GM19455 (cell line): ENCODE data around the gene IRAK2.

ENCODE experiments used
- ATAC-seq: cut with Tn5 transposase; IDR thresholded peaks from one replicate; pipeline ENCODE4 v1.9.1; 2021; ENCODE audit not compliant: unreplicated experiment

The IRAK2 gene

GRCh38 chr3:10279384-10280176 lies 114.9 kb downstream of the IRAK2 start:
- ATAC-seq: no peak

DNA sequence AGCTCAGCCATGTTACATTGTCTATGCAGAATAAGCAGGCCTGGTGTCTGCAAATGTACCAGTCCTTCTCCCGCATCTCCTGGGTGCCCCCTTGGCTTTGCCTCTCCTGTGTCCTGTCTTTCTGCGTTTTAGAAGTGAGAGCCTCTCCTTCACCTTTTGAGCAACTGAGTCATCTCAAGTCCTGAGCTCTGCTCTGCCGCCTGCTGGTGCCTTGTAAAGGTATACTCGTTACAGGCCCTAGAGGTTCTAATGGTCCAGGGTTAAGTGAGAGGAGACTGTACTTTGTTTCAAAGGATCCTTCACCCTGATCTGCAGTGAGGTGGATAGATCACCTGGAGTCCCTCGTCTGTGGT lies 115.4 kb downstream of the IRAK2 start:
- ATAC-seq: no peak

GRCh38 chr3:10280571-10280970 lies 115.9 kb downstream of the IRAK2 start:
- no peak for ATAC-seq

GRCh38 chr3:10281951-10282350 lies 117.2 kb downstream of the IRAK2 start:
- no peak for ATAC-seq

- no peak for ATAC-seq
Observed at GRCh38 chr3:10283638-10284037, 118.9 kb downstream of the IRAK2 start.

GRCh38 chr3:10284496-10284895 lies 119.8 kb downstream of the IRAK2 start:
- ATAC-seq: no peak

DNA sequence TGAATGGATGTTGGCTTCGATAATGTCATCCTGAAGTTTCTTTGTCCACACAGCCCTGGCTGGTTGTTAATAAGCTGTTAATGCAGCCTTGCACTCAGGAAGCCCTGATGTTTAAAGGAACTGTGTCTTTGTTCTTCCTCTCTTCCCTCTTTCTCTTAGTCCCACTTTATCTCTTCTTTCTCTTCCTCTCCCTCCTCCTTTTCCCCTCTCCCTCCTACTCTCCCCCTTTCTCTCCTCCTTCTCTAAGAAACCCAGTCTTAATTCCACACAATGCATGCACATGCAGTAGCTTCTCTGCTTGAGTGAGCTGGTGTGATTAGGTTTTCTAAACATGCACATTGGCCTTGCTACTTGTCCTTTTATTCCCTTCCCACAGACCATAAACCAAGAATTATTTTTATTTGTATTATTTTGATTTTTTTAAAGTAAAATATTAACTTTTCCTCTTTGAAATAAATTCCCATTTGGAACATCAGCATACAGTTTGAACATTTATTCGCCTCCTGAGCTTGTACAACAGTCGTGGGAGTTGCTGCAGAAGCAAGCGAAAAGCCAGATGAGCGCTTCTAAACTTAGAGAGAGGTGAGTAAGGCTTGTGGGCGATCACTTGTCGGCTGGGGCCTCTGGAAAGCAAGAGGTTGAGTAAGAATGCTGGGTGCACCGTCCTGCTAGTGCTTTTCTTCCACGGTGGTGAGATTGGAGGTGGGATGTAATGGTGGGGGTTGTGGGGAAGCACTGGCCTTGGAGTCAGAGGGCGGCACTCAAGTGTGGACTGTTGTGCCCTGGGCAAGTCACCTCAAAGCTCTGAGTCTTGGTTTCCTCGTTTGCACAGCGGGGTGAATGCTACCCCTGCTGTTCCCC lies 120.8 kb downstream of the IRAK2 start:
- no peak for ATAC-seq

DNA sequence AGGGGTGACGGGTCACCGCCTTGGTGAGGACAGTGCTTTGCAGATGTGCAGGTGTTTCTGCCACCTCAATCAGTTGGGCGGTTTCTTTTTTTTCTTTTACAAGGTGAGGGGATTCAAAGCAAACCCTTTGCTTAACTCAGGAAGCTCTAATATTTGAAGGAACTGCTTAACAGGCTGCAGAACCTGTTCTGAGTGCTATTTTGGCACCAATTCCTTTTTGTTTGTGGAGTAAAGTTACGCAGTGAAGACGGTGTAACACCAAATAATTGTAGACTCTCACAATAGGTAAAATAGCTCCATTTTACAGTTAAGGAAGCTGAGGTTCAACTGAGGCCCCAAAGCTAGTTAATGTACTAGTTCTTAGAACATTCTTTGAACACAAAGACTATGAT lies 121.4 kb downstream of the IRAK2 start:
- ATAC-seq: no peak

DNA sequence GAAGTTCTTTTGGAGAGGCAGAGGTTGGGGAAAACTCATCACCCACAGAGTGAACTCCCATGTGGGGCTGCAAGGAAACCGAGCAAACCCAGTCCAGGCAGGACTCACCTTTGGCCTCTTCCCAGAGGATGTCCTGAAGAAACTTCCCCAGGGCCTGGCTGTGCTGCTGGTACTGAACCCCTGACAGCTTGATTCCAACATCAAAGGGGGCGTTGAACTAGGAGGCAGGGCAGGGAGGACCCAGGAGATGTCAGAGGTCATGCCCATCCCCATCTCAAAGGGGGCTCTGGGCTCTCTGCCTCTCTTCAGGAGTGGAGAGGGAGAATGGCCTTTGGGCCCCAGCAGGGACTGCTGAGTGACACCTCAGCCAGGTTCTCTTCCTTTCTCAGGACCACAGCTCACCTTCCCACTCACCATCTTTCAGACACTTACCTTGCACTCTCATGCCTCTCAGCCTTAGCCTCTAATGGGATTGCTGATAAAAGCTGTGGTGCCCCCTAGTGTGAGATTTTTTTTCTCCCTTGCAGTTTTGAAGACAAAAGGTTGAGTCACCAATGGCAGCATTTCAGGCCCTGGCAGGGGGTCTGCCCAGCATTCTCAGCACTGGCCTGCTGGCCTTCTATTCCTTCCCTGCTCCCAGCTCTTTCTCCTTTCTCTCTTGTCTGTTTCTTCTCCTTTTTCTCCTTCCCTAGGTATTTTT lies 122.0 kb downstream of the IRAK2 start:
- ATAC-seq: no peak

DNA sequence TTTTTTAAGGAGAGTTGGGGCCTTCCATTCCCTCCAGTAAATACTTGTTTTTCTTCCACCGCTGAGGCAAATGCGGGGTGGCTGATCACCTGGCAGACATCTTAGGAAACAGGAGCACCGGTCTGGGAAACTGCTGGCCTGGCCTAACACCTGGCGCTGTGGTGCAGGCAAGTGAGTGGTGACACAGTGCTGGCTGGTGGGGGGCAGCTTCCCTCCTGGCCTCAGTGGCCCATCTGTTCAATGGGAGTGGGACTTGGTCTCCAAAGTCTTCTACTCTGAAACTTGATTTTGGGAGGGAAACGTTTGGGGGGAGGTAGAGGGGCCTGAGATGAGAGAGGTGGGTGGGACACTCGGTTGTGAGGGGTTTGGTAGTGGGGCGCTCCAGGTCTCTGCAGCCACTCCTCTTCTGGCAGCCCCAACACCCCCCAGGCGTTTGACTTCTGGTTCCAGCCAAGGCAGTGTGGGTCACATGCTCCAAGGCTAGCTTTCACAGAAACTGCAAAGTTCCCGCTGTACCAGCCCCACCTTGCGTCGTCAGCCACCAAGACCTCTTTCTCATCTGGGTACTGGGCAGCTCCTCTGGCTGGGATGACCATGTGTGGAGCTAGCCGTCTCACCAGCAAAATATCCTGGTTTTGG lies 123.3 kb downstream of the IRAK2 start:
- no peak for ATAC-seq

GRCh38 chr3:10288575-10288960 lies 123.8 kb downstream of the IRAK2 start:
- no peak for ATAC-seq

- no peak for ATAC-seq
Observed at GRCh38 chr3:10289077-10289476, 124.4 kb downstream of the IRAK2 start.

- ATAC-seq: no peak
Observed at GRCh38 chr3:10289787-10290355, 125.2 kb downstream of the IRAK2 start.

DNA sequence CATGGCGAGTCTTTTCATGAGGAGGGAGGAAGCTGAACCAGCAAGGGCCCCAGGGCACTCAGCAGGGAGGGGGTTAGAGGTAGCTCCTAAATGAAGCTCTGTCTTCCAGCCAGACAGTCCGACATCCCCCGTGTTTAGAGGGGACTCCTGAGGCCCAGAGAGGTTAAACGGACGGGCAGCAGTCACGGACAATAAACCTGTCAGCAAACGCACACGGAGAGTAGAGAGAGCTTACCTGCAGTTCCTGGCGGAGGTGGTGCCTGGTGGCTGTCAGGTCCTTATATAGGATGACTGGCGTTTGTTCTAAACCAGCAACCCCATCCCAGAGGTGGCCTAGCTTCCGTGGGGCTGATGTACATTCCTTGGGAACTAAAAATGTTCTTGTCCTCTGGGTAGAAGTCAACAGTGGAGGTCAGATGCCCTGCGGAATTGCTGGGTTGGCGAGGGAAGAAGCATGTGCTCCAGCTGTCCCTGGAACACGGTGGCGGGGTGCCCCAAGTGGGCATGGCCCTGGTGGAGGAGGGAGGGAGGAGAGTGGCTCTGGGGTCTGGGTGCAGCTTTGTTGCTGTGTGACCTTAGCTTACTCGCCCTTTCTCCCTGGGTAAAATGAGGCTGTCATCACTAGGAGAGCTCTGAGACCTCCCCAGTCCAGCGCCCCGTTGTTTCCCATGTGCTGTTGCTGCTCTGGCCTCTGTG lies 125.9 kb downstream of the IRAK2 start:
- ATAC-seq: no peak

- ATAC-seq: no peak
Observed at GRCh38 chr3:10291641-10292040, 126.9 kb downstream of the IRAK2 start.

GRCh38 chr3:10292505-10293419 lies 128.0 kb downstream of the IRAK2 start, which contains the start of gene GHRL:
GHRL (minus strand) TSS chr3:10292947; CDS start chr3:10290180, 2,767 bp downstream.
- peak; percentile 64 for ATAC-seq
